D721Med (cell line): Measurements from ENCODE around the gene TAMALIN.

Experiments used
- DNase-seq: peaks from one replicate; pipeline ENCODE4 v3.0.0; 2011; ENCODE audit warnings: low spot score; ENCODE audit not compliant: insufficient read length
- FAIRE-seq: peaks from 2 replicates; lab custom pipeline; 2011; peaks lifted over from hg19 to GRCh38; lab: Jason Lieb, UNC
- TF ChIP-seq, protein P1 (sequence below): IDR thresholded peaks from 2 replicates; pipeline ENCODE4 v1.5.1; 2012; ENCODE audit warnings: mild to moderate bottlenecking, control low read depth; ENCODE audit not compliant: insufficient read depth; ENCODE audit errors: missing control alignments

Gene TAMALIN

DNA sequence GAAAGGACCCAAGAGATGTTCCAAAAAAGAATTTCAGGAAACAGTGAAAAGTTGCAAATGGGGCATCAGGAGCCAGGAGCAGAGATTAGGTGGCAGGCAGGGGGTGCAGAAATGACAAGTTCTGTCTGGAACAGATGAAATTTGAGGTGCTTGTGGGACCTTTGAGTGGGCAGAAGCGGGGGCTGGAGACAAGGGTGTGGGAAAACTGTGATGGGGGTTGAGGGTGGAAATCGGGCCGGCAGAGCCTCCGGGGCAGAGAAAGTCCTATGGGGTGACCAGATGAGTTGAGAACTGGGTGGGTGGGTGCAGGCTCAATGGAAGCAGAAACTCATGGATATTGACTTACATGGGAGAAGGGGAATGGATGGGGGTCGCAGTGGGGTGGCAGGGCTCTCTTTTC lies 42.9 kb downstream of the TAMALIN start:
- TF ChIP-seq, protein P1, sequence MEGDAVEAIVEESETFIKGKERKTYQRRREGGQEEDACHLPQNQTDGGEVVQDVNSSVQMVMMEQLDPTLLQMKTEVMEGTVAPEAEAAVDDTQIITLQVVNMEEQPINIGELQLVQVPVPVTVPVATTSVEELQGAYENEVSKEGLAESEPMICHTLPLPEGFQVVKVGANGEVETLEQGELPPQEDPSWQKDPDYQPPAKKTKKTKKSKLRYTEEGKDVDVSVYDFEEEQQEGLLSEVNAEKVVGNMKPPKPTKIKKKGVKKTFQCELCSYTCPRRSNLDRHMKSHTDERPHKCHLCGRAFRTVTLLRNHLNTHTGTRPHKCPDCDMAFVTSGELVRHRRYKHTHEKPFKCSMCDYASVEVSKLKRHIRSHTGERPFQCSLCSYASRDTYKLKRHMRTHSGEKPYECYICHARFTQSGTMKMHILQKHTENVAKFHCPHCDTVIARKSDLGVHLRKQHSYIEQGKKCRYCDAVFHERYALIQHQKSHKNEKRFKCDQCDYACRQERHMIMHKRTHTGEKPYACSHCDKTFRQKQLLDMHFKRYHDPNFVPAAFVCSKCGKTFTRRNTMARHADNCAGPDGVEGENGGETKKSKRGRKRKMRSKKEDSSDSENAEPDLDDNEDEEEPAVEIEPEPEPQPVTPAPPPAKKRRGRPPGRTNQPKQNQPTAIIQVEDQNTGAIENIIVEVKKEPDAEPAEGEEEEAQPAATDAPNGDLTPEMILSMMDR: no peak
- no peak for DNase-seq
- no peak for FAIRE-seq

DNA sequence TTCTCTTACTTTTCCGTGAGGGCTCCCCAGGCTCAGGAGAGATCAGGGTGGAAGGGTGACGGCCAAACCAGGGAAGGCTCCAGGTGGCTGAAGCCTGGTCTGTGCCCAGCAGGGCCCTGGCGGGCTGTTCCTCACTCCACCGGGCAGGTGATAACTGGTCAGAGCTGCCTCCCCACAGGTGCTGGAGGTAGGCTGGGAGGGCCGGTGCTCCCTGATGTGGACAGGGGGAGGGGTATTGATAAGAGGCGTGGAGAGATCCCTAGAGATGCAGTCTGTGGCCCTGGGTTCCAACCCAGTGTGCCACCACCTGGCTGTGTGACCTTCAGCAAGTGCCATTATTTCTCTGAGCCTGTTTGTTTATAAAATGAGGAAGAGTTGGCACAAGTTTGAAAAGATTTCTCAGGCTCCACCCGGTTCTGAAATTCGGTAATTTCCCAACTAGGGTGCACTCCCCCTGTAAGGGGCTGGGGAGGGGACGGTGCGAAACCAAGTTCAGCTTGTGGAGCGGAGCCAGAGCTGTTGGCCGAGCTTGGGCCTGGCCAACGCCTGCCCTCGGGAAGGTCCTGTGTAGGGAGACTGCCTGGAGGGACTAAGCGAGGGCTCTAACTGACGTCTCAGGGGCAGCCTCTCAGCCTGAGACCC lies 43.5 kb downstream of the TAMALIN start:
- TF ChIP-seq, protein P1: no peak
- FAIRE-seq: no peak
- no peak for DNase-seq

- FAIRE-seq (no peak), DNase-seq (peak; percentile 98)
- TF ChIP-seq, protein P1: peak; percentile 2
Measured at GRCh38 chr12:52050758-52051541, 44.2 kb downstream of the TAMALIN start, which contains the start of gene NR4A1. Gene NR4A1 (plus strand): TSS chr12:52051442. CDS start chr12:52054329, 2,887 bp downstream.

GRCh38 chr12:52052468-52053186 lies 45.9 kb downstream of the TAMALIN start:
- TF ChIP-seq, protein P1: no peak
- DNase-seq: no peak
- no peak for FAIRE-seq

DNA sequence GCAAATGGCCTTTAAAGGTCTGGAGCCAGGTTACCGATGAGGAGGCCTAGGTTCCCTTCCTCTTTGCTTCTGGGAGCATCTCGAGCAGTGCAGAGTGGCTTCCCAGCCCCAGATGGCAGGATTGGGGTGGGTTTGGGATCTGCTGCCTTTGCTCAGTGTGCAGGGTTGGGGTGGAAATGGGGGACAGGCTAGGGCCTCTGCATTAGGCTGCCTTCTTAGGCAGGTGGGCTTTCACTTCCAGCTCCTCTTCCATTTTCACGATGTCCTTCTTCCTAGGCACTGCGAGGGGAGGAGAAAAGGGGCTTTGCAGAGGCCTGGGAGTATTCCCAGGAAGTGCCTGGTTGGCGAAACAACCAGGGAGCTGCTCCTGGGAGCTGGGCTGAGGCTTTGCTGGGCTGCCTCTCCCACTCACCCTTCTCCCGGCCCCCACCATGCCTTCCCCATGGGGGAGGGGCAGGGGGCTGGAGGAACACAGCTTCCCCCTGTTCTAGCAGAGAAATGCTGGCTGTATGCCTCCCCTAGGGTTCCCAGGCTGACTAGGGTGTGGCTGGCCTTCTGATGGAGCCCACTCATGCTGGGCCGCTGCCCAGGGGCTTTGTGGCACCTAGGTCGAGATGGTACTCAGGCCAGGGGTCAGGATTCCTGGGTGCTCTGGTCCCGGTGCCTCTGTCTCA lies 46.9 kb downstream of the TAMALIN start:
- DNase-seq: no peak
- no peak for FAIRE-seq
- TF ChIP-seq, protein P1: no peak

DNA sequence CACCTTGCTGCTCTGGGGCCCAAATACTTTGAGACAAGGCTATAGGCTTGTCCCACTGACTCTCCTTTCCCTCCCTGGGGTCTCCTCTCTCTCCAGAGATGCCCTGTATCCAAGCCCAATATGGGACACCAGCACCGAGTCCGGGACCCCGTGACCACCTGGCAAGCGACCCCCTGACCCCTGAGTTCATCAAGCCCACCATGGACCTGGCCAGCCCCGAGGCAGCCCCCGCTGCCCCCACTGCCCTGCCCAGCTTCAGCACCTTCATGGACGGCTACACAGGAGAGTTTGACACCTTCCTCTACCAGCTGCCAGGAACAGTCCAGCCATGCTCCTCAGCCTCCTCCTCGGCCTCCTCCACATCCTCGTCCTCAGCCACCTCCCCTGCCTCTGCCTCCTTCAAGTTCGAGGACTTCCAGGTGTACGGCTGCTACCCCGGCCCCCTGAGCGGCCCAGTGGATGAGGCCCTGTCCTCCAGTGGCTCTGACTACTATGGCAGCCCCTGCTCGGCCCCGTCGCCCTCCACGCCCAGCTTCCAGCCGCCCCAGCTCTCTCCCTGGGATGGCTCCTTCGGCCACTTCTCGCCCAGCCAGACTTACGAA lies 47.6 kb downstream of the TAMALIN start:
- TF ChIP-seq, protein P1: no peak
- FAIRE-seq: no peak
- no peak for DNase-seq
